ENCODE results near the gene SRGAP3. TPM values are rescaled to one million over a fixed set of nuclear protein-coding genes. Genes with fewer than 3 reads are reported as not detected.

The SRGAP3 gene
- total RNA-seq, 1 donor from 2014 or later = 3.9 TPM

- Mint-ChIP-seq H3K27me3 (ENCODE audit: low read depth, unreplicated experiment) (peaks cover 13% of the 10 kb centered on the region), H3K4me3 (ENCODE audit: unreplicated experiment) (no peak overlapping the region), H3K9me3 (ENCODE audit: unreplicated experiment) (peaks cover 2% of the 10 kb centered on the region), H3K27ac (ENCODE audit: unreplicated experiment) (peak overlapping the region; percentile 41), H3K4me1 (ENCODE audit: low read depth, unreplicated experiment) (peaks cover 21% of the 10 kb centered on the region), H3K36me3 (ENCODE audit: low read depth, unreplicated experiment) (peaks cover 2% of the 10 kb centered on the region)
- H3K36me3 ChIP-seq (ENCODE audit: insufficient read depth, low read length) = no peaks in the 10 kb centered on the region
- no peak overlapping the region for H3K27ac ChIP-seq (ENCODE audit: low read depth, low read length)
- FAIRE-seq (no peak), DNase-seq (ENCODE audit: low read depth) (no peak)
- H3K27me3 ChIP-seq (ENCODE audit: insufficient read depth, low read length) = peaks cover 29% of the 10 kb centered on the region
- H3K9ac ChIP-seq (ENCODE audit: low read length) = no peak overlapping the region
- TF ChIP-seq, protein P1, sequence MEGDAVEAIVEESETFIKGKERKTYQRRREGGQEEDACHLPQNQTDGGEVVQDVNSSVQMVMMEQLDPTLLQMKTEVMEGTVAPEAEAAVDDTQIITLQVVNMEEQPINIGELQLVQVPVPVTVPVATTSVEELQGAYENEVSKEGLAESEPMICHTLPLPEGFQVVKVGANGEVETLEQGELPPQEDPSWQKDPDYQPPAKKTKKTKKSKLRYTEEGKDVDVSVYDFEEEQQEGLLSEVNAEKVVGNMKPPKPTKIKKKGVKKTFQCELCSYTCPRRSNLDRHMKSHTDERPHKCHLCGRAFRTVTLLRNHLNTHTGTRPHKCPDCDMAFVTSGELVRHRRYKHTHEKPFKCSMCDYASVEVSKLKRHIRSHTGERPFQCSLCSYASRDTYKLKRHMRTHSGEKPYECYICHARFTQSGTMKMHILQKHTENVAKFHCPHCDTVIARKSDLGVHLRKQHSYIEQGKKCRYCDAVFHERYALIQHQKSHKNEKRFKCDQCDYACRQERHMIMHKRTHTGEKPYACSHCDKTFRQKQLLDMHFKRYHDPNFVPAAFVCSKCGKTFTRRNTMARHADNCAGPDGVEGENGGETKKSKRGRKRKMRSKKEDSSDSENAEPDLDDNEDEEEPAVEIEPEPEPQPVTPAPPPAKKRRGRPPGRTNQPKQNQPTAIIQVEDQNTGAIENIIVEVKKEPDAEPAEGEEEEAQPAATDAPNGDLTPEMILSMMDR (IDR thresholded peaks at IDR 0.05; ENCODE audit: insufficient read depth, low read depth, low read length) = no peak
- no peak for TF ChIP-seq EZH2 (IDR thresholded peaks at IDR 0.05; ENCODE audit: insufficient read depth, low read length)
- H3K79me2 ChIP-seq (ENCODE audit: insufficient read depth, low read length) = no peaks in the 10 kb centered on the region
- H3K9me3 ChIP-seq (ENCODE audit: insufficient read depth, low read depth, low read length) = no peaks in the 10 kb centered on the region
- H2AFZ ChIP-seq (ENCODE audit: low read depth, low read length) = no peak overlapping the region
- no peak overlapping the region for H3K4me2 ChIP-seq (ENCODE audit: low read length)
- H3K4me1 ChIP-seq (ENCODE audit: insufficient read depth, low read length) = no peaks in the 10 kb centered on the region
- no peak overlapping the region for H3K4me3 ChIP-seq (ENCODE audit: insufficient read depth, low read depth, low read length)
- H4K20me1 ChIP-seq (ENCODE audit: insufficient read depth, low read length) = no peaks in the 10 kb centered on the region
These were observed 65.5 kb downstream of the SRGAP3 start for GRCh38 chr3:9183811-9184460.

- DNase-seq (ENCODE audit: low read depth) (no peak), FAIRE-seq (no peak)
- Histone ChIP-seq H3K27ac (ENCODE audit: low read depth, low read length) (no peak overlapping the region), H3K27me3 (ENCODE audit: insufficient read depth, low read length) (peaks cover 21% of the 10 kb centered on the region), H3K36me3 (ENCODE audit: insufficient read depth, low read length) (no peaks in the 10 kb centered on the region), H3K9ac (ENCODE audit: low read length) (no peak overlapping the region), H2AFZ (ENCODE audit: low read depth, low read length) (no peak overlapping the region), H3K79me2 (ENCODE audit: insufficient read depth, low read length) (no peaks in the 10 kb centered on the region), H3K4me3 (ENCODE audit: insufficient read depth, low read depth, low read length) (no peak overlapping the region), H4K20me1 (ENCODE audit: insufficient read depth, low read length) (no peaks in the 10 kb centered on the region), H3K4me1 (ENCODE audit: insufficient read depth, low read length) (no peaks in the 10 kb centered on the region), H3K9me3 (ENCODE audit: insufficient read depth, low read depth, low read length) (no peaks in the 10 kb centered on the region), H3K4me2 (ENCODE audit: low read length) (no peak overlapping the region)
- no peak overlapping the region for H3K27ac Mint-ChIP-seq (ENCODE audit: unreplicated experiment)
- H3K4me3 Mint-ChIP-seq (ENCODE audit: unreplicated experiment) = no peak overlapping the region
- TF ChIP-seq, protein P1 (IDR thresholded peaks at IDR 0.05; ENCODE audit: insufficient read depth, low read depth, low read length) = no peak
- TF ChIP-seq EZH2 (IDR thresholded peaks at IDR 0.05; ENCODE audit: insufficient read depth, low read length) = no peak
- H3K36me3 Mint-ChIP-seq (ENCODE audit: low read depth, unreplicated experiment) = peaks cover 2% of the 10 kb centered on the region
- H3K4me1 Mint-ChIP-seq (ENCODE audit: low read depth, unreplicated experiment) = peaks cover 21% of the 10 kb centered on the region
- peaks cover 13% of the 10 kb centered on the region for H3K27me3 Mint-ChIP-seq (ENCODE audit: low read depth, unreplicated experiment)
- H3K9me3 Mint-ChIP-seq (ENCODE audit: unreplicated experiment) = peaks cover 2% of the 10 kb centered on the region
These were observed 66.4 kb downstream of the SRGAP3 start for GRCh38 chr3:9183011-9183410.

DNA sequence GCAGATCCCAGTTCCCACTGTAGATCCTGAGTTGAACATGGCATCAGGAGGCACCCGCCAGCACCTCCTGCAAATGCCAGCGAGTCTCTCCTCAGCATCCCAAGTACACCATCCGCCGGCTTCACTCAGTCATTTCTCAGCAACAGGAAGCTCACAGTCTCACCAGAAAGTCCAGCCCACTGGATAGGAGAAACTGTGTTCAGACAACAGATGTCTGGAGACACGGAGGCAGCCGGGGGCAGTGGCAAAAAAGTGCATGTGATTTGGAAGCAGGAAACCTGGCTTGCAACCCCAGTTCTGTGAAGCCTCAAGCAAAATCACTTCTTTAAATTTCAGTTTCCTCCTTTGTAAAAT lies 68.7 kb downstream of the SRGAP3 start:
- Histone ChIP-seq H3K4me3 (ENCODE audit: insufficient read depth, low read depth, low read length) (no peak overlapping the region), H4K20me1 (ENCODE audit: insufficient read depth, low read length) (no peaks in the 10 kb centered on the region), H3K9ac (ENCODE audit: low read length) (no peak overlapping the region), H3K79me2 (ENCODE audit: insufficient read depth, low read length) (no peaks in the 10 kb centered on the region), H3K9me3 (ENCODE audit: insufficient read depth, low read depth, low read length) (no peaks in the 10 kb centered on the region), H3K4me2 (ENCODE audit: low read length) (no peak overlapping the region), H3K27me3 (ENCODE audit: insufficient read depth, low read length) (peaks cover 7% of the 10 kb centered on the region), H3K36me3 (ENCODE audit: insufficient read depth, low read length) (no peaks in the 10 kb centered on the region), H3K27ac (ENCODE audit: low read depth, low read length) (no peak overlapping the region), H2AFZ (ENCODE audit: low read depth, low read length) (no peak overlapping the region), H3K4me1 (ENCODE audit: insufficient read depth, low read length) (no peaks in the 10 kb centered on the region)
- FAIRE-seq (no peak), DNase-seq (ENCODE audit: low read depth) (no peak)
- Mint-ChIP-seq H3K9me3 (ENCODE audit: unreplicated experiment) (peaks cover 2% of the 10 kb centered on the region), H3K4me1 (ENCODE audit: low read depth, unreplicated experiment) (peaks cover 21% of the 10 kb centered on the region), H3K27ac (ENCODE audit: unreplicated experiment) (no peak overlapping the region), H3K4me3 (ENCODE audit: unreplicated experiment) (no peak overlapping the region), H3K27me3 (ENCODE audit: low read depth, unreplicated experiment) (peaks cover 4% of the 10 kb centered on the region), H3K36me3 (ENCODE audit: low read depth, unreplicated experiment) (no peaks in the 10 kb centered on the region)
- TF ChIP-seq, protein P1 (IDR thresholded peaks at IDR 0.05; ENCODE audit: insufficient read depth, low read depth, low read length) = no peak
